ENCODE data around the gene PCNX2. TPM values are rescaled to one million over a fixed set of nuclear protein-coding genes. Genes with fewer than 3 reads are reported as not detected.
A peak's percentile ranks its signal among the peaks of the same experiment; 100 is the strongest.

Gene PCNX2
- total and polyA plus RNA-seq, 2 of the 8 experiments (the other 6 are each of a cell fraction or from before 2014, with no cell fraction given) = 46.1 to 57.6 TPM

- no peak for TF ChIP-seq ATF3 (IDR thresholded peaks at IDR 0.05; ENCODE audit: insufficient read depth, low read depth, low read length)
- no peak for TF ChIP-seq E2F6 (IDR thresholded peaks at IDR 0.05)
- TF ChIP-seq CREB1 (IDR thresholded peaks at IDR 0.05) = no peak
- TF ChIP-seq EGR1 (IDR thresholded peaks at IDR 0.05; ENCODE audit: borderline replicate concordance, low read depth, low read length) = no peak
- TF ChIP-seq ATF2 (IDR thresholded peaks at IDR 0.05; ENCODE audit: low read length) = peak; percentile 46; the same call in 1 of the 2 replicates
- TF ChIP-seq TEAD4 (IDR thresholded peaks at IDR 0.05; ENCODE audit: low read depth, low read length) = peak; percentile 63
- no peak for TF ChIP-seq CHD2 (IDR thresholded peaks at IDR 0.05; ENCODE audit: low read length)
- no peak for TF ChIP-seq SUZ12 (IDR thresholded peaks at IDR 0.05; ENCODE audit: low read length)
- no peak for TF ChIP-seq BRCA1 (IDR thresholded peaks at IDR 0.05; ENCODE audit: low read depth, low read length)
- no peak for TF ChIP-seq SRF (IDR thresholded peaks at IDR 0.05; ENCODE audit: low read depth, low read length)
- TF ChIP-seq CBX5 (IDR thresholded peaks at IDR 0.05; ENCODE audit: low read depth, low read length) = no peak
- TF ChIP-seq CBX8 (IDR thresholded peaks at IDR 0.05; ENCODE audit: borderline replicate concordance, low read depth, low read length) = no peak
- peak; percentile 75 for TF ChIP-seq JUND (IDR thresholded peaks at IDR 0.05; ENCODE audit: low read length)
- TF ChIP-seq NRF1 (IDR thresholded peaks at IDR 0.05; ENCODE audit: low read depth, low read length) = no peak
- TF ChIP-seq ASH2L (IDR thresholded peaks at IDR 0.05; ENCODE audit: low read length) = no peak
- TF ChIP-seq YY1 (IDR thresholded peaks at IDR 0.05; ENCODE audit: low read depth, low read length) = no peak
- TF ChIP-seq JUN (IDR thresholded peaks at IDR 0.05; ENCODE audit: low read depth, low read length) = peak; percentile 81; the same call in 1 of the 2 replicates
- no peak for TF ChIP-seq TAF7 (optimal IDR thresholded peaks at IDR 0.05; ENCODE audit: borderline replicate concordance, low read depth, low read length)
- no peak for TF ChIP-seq NANOG (IDR thresholded peaks at IDR 0.05; ENCODE audit: insufficient read depth, low read depth, low read length, poor library complexity, severe bottlenecking)
- no peak for TF ChIP-seq EZH2 (IDR thresholded peaks at IDR 0.05; ENCODE audit: low read depth, low read length, severe bottlenecking)
- TF ChIP-seq KDM4A (IDR thresholded peaks at IDR 0.05; ENCODE audit: low read depth, low read length, severe bottlenecking) = no peak
- TF ChIP-seq SP1 (IDR thresholded peaks at IDR 0.05; ENCODE audit: low read depth, low read length) = no peak
These were observed 182.3 kb downstream of the PCNX2 start (continued) for GRCh38 chr1:233113009-233113879.
